GM23338 (cell line): Measurements from ENCODE around the gene CDH12. TPM values are rescaled to one million over a fixed set of nuclear protein-coding genes. Genes with fewer than 3 reads are reported as not detected.

Experiments
- ATAC-seq: fragments of 200-7000 bp; cut with Tn5 transposase; 3 replicates; pipeline ENCODE4 v1.9.1; 2020
- DNase-seq: peaks from one replicate; pipeline ENCODE4 v3.0.0-alpha.2; 2015; ENCODE audit warnings: low spot score
- H2AFZ ChIP-seq: fragments of 200-600 bp; sonication (generic); 2 replicates; pipeline ENCODE4 v1.8.0; 2016; ENCODE audit warnings: antibody characterized with exemption, mild to moderate bottlenecking, moderate library complexity
- H3F3A ChIP-seq: fragments of 200-600 bp; sonication (generic); replicated peaks from 2 replicates; pipeline ENCODE4 v1.8.0; 2017; ENCODE audit warnings: antibody characterized with exemption, mixed run types, low read depth
- H3K27ac ChIP-seq: fragments of 200-600 bp; sonication (generic); 2 replicates; pipeline ENCODE4 v1.6.1; 2016; ENCODE audit warnings: low read depth
- H3K27me3 ChIP-seq: fragments of 200-600 bp; sonication (generic); 2 replicates; pipeline ENCODE4 v1.8.0; 2016; ENCODE audit warnings: mild to moderate bottlenecking, mixed run types, moderate library complexity; ENCODE audit not compliant: insufficient read depth
- H3K36me3 ChIP-seq: fragments of 200-600 bp; sonication (generic); 2 replicates; pipeline ENCODE4 v1.8.0; 2016; ENCODE audit warnings: mild to moderate bottlenecking; ENCODE audit not compliant: insufficient read depth
- H3K4me1 ChIP-seq: fragments of 200-600 bp; sonication (generic); 2 replicates; pipeline ENCODE4 v1.8.0; 2016; ENCODE audit warnings: mild to moderate bottlenecking, moderate library complexity; ENCODE audit not compliant: insufficient read depth
- H3K4me2 ChIP-seq: fragments of 200-600 bp; sonication (generic); 2 replicates; pipeline ENCODE4 v1.7.1; 2017; ENCODE audit warnings: mixed run types
- H3K4me3 ChIP-seq: fragments of 200-600 bp; sonication (generic); 2 replicates; pipeline ENCODE4 v1.6.1; 2016; ENCODE audit warnings: mixed run types
- H3K79me2 ChIP-seq: fragments of 200-600 bp; sonication (generic); replicated peaks from 2 replicates; pipeline ENCODE4 v1.8.0; 2017; ENCODE audit warnings: mild to moderate bottlenecking; ENCODE audit not compliant: insufficient read depth
- H3K9me2 ChIP-seq: fragments of 200-600 bp; sonication (generic); 2 replicates; pipeline ENCODE4 v1.8.0; 2017; ENCODE audit not compliant: insufficient read depth
- H4K20me1 ChIP-seq: fragments of 200-600 bp; sonication (generic); replicated peaks from 2 replicates; pipeline ENCODE4 v1.8.0; 2017; ENCODE audit warnings: mild to moderate bottlenecking; ENCODE audit not compliant: insufficient read depth
- H3K27ac Mint-ChIP-seq: 2 replicates; pipeline ENCODE4 v1.8.0; 2020; ENCODE audit warnings: inconsistent platforms, mild to moderate bottlenecking, moderate library complexity, mixed read lengths
- H3K27me3 Mint-ChIP-seq: 3 replicates; pipeline ENCODE4 v1.8.0; 2022; ENCODE audit warnings: low read depth, mild to moderate bottlenecking, moderate library complexity, mixed read lengths, inconsistent platforms; ENCODE audit not compliant: insufficient read depth, poor library complexity
- H3K36me3 Mint-ChIP-seq: 3 replicates; pipeline ENCODE4 v1.8.0; 2021; ENCODE audit warnings: low read depth, mild to moderate bottlenecking, inconsistent platforms, moderate library complexity, mixed read lengths
- H3K4me1 Mint-ChIP-seq: 3 replicates; pipeline ENCODE4 v1.8.0; 2020; ENCODE audit warnings: mild to moderate bottlenecking, inconsistent platforms, mixed read lengths
- H3K4me3 Mint-ChIP-seq: 3 replicates; pipeline ENCODE4 v1.8.0; 2021; ENCODE audit warnings: moderate library complexity, mild to moderate bottlenecking, inconsistent platforms, mixed read lengths
- H3K9me3 Mint-ChIP-seq: 3 replicates; pipeline ENCODE4 v1.8.0; 2020; ENCODE audit warnings: moderate library complexity, mild to moderate bottlenecking, inconsistent platforms, mixed read lengths
- CREB1 ChIP-seq: fragments of 250-450 bp; sonication (Bioruptor Pico); IDR thresholded peaks from 2 replicates; pipeline ENCODE4 v1.5.0; 2020; ENCODE audit warnings: low read depth, mild to moderate bottlenecking, moderate library complexity
- EZH2 ChIP-seq: fragments of 200-600 bp; sonication (generic); IDR thresholded peaks from one replicate; pipeline ENCODE4 v1.8.0; 2017; ENCODE audit warnings: antibody characterized with exemption, mild to moderate bottlenecking, low read depth; ENCODE audit not compliant: unreplicated experiment
- EZH2phosphoT487 ChIP-seq: fragments of 200-600 bp; sonication (generic); IDR thresholded peaks from one replicate; pipeline ENCODE4 v1.8.1; 2018; ENCODE audit warnings: antibody characterized with exemption; ENCODE audit not compliant: unreplicated experiment
- JUNB ChIP-seq: IDR thresholded peaks from one replicate; pipeline ENCODE4 v1.6.1; 2016; ENCODE audit warnings: antibody characterized with exemption; ENCODE audit not compliant: unreplicated experiment
- NANOG ChIP-seq: IDR thresholded peaks from 2 replicates; pipeline ENCODE4 v1.6.1; 2016; ENCODE audit warnings: antibody characterized with exemption, borderline replicate concordance
- POLR2AphosphoS5 ChIP-seq: IDR thresholded peaks from 2 replicates; pipeline ENCODE4 v1.6.1; 2016; ENCODE audit warnings: antibody characterized with exemption, low read depth
- ZNF114 ChIP-seq: fragments of 250-450 bp; sonication (Bioruptor Pico); IDR thresholded peaks from 2 replicates; pipeline ENCODE4 v1.5.0; 2020; ENCODE audit warnings: mild to moderate bottlenecking, moderate library complexity
- ZNF331 ChIP-seq: fragments of 250-450 bp; sonication (Bioruptor Pico); IDR thresholded peaks from 2 replicates; pipeline ENCODE4 v1.5.0; 2020; ENCODE audit warnings: low read depth, mild to moderate bottlenecking, moderate library complexity
- polyA plus RNA-seq: library from polyadenylated mRNA; unstranded; fragments of >200 nt; fragmentation: Nextera tagmentation; extraction: Ambion mirVana; gene quantifications from 2 replicates; pipeline ENCODE4 v1.2.1, GENCODE V29; 2016
- total RNA-seq: library from RNA; depleted of rRNA; stranded (reverse); fragments of >200 nt; shearing (Covaris generic); gene quantifications from 2 replicates; pipeline ENCODE4 v1.2.3, GENCODE V29; 2014
- TF ChIP-seq, protein P1 (sequence below): fragments of 250-450 bp; sonication (Bioruptor Pico); IDR thresholded peaks from 2 replicates; pipeline ENCODE4 v1.5.0; 2020; ENCODE audit warnings: mild to moderate bottlenecking, moderate library complexity
- TF ChIP-seq, protein P2 (sequence below): IDR thresholded peaks from 2 replicates; pipeline ENCODE4 v1.6.1; 2016; ENCODE audit warnings: antibody characterized with exemption
- TF ChIP-seq, protein P3 (sequence below), 2 experiments: fragments of 200-600 bp in 1 of 2; sonication (generic) in 1 of 2; conservative IDR thresholded peaks; 2 replicates each; pipeline versions ENCODE4 v1.5.1 to v1.6.1; 2016 to 2017; ENCODE audit warnings: antibody characterized with exemption in 2 of 2, low read depth in 2 of 2, mild to moderate bottlenecking in 2 of 2, moderate library complexity in 1 of 2
- TF ChIP-seq, protein P4 (sequence below): IDR thresholded peaks from one replicate; pipeline ENCODE4 v1.6.1; 2018; ENCODE audit warnings: antibody characterized with exemption; ENCODE audit not compliant: unreplicated experiment

CDH12 gene
- total and polyA plus RNA-seq, 2 experiments from 2014 or later, result not detected

DNA sequence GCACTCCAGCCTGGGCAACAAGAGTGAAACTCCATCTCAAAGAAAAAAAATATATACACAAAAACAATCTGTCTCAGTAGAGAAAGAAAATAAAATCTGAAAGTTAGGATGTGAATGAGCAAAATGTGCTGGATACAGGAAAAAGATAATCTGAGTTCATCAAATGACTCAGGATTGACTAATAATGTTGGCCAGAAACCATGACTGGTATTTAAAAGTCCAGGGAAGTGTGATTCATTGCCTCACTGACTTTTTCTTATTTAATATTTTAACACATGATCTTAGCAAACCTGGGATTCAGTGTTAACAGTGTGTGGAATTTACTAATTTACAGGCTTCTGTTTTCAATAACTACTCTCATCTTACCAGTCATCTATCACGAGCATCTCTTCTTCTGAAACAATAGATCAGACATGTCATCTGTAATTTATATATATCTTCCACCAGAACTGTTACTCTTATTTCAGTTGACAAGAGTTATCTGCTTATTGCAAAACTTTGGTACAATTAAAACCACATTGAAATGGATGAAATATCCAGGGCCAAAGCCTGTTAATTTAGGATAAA lies 256.7 kb downstream of the CDH12 start (continued):
- no peak for TF ChIP-seq JUNB
- no peak for TF ChIP-seq ZNF114
- TF ChIP-seq POLR2AphosphoS5, result no peak
- no peak for TF ChIP-seq EZH2phosphoT487

DNA sequence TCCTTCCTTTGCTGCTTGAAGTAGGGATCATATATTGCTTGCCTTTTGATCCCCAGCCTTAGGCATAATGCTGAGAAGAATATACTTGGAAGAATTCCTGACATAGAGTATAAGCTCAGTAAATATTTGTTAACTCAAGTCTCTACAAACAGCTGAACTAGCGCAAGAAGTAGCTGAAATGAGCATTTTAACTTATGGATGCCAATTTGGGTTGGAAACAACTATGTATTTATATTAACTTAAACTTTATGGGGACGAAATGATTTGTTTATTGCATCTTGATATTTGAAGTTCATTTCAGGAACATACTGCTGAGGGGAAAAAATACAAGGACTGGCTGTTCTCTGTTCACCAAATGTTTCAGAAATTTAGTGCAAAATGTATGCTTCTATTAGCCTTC lies 258.7 kb downstream of the CDH12 start:
- no peaks in the 10 kb centered on the region for H3K9me3 Mint-ChIP-seq
- Histone ChIP-seq H3K4me3 (no peak overlapping the region), H3K36me3 (no peaks in the 10 kb centered on the region), H3K27ac (no peak overlapping the region), H3F3A (no peaks in the 10 kb centered on the region), H3K4me1 (no peaks in the 10 kb centered on the region), H3K9me2 (peaks cover 5% of the 10 kb centered on the region; the same call in 1 of the 2 replicates), H4K20me1 (no peaks in the 10 kb centered on the region), H3K4me2 (no peak overlapping the region), H3K79me2 (no peaks in the 10 kb centered on the region), H3K27me3 (no peaks in the 10 kb centered on the region), H2AFZ (no peak overlapping the region)
- ATAC-seq (no peak), DNase-seq (no peak)
- no peak overlapping the region for H3K27ac Mint-ChIP-seq
- H3K4me1 Mint-ChIP-seq, result no peaks in the 10 kb centered on the region
- TF ChIP-seq, protein P1, sequence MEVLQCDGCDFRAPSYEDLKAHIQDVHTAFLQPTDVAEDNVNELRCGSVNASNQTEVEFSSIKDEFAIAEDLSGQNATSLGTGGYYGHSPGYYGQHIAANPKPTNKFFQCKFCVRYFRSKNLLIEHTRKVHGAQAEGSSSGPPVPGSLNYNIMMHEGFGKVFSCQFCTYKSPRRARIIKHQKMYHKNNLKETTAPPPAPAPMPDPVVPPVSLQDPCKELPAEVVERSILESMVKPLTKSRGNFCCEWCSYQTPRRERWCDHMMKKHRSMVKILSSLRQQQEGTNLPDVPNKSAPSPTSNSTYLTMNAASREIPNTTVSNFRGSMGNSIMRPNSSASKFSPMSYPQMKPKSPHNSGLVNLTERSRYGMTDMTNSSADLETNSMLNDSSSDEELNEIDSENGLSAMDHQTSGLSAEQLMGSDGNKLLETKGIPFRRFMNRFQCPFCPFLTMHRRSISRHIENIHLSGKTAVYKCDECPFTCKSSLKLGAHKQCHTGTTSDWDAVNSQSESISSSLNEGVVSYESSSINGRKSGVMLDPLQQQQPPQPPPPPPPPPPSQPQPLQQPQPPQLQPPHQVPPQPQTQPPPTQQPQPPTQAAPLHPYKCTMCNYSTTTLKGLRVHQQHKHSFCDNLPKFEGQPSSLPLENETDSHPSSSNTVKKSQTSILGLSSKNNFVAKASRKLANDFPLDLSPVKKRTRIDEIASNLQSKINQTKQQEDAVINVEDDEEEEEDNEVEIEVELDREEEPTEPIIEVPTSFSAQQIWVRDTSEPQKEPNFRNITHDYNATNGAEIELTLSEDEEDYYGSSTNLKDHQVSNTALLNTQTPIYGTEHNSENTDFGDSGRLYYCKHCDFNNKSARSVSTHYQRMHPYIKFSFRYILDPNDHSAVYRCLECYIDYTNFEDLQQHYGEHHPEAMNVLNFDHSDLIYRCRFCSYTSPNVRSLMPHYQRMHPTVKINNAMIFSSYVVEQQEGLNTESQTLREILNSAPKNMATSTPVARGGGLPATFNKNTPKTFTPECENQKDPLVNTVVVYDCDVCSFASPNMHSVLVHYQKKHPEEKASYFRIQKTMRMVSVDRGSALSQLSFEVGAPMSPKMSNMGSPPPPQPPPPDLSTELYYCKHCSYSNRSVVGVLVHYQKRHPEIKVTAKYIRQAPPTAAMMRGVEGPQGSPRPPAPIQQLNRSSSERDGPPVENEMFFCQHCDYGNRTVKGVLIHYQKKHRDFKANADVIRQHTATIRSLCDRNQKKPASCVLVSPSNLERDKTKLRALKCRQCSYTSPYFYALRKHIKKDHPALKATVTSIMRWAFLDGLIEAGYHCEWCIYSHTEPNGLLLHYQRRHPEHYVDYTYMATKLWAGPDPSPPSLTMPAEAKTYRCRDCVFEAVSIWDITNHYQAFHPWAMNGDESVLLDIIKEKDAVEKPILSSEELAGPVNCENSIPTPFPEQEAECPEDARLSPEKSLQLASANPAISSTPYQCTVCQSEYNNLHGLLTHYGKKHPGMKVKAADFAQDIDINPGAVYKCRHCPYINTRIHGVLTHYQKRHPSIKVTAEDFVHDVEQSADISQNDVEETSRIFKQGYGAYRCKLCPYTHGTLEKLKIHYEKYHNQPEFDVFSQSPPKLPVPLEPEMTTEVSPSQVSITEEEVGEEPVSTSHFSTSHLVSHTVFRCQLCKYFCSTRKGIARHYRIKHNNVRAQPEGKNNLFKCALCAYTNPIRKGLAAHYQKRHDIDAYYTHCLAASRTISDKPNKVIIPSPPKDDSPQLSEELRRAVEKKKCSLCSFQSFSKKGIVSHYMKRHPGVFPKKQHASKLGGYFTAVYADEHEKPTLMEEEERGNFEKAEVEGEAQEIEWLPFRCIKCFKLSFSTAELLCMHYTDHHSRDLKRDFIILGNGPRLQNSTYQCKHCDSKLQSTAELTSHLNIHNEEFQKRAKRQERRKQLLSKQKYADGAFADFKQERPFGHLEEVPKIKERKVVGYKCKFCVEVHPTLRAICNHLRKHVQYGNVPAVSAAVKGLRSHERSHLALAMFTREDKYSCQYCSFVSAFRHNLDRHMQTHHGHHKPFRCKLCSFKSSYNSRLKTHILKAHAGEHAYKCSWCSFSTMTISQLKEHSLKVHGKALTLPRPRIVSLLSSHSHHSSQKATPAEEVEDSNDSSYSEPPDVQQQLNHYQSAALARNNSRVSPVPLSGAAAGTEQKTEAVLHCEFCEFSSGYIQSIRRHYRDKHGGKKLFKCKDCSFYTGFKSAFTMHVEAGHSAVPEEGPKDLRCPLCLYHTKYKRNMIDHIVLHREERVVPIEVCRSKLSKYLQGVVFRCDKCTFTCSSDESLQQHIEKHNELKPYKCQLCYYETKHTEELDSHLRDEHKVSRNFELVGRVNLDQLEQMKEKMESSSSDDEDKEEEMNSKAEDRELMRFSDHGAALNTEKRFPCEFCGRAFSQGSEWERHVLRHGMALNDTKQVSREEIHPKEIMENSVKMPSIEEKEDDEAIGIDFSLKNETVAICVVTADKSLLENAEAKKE (CRISPR knock-in tag), result no peak
- no peak for TF ChIP-seq EZH2phosphoT487
- TF ChIP-seq EZH2, result no peak
- TF ChIP-seq, protein P2, sequence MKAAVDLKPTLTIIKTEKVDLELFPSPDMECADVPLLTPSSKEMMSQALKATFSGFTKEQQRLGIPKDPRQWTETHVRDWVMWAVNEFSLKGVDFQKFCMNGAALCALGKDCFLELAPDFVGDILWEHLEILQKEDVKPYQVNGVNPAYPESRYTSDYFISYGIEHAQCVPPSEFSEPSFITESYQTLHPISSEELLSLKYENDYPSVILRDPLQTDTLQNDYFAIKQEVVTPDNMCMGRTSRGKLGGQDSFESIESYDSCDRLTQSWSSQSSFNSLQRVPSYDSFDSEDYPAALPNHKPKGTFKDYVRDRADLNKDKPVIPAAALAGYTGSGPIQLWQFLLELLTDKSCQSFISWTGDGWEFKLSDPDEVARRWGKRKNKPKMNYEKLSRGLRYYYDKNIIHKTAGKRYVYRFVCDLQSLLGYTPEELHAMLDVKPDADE, result no peak
- TF ChIP-seq NANOG, result no peak
- TF ChIP-seq, protein P3, sequence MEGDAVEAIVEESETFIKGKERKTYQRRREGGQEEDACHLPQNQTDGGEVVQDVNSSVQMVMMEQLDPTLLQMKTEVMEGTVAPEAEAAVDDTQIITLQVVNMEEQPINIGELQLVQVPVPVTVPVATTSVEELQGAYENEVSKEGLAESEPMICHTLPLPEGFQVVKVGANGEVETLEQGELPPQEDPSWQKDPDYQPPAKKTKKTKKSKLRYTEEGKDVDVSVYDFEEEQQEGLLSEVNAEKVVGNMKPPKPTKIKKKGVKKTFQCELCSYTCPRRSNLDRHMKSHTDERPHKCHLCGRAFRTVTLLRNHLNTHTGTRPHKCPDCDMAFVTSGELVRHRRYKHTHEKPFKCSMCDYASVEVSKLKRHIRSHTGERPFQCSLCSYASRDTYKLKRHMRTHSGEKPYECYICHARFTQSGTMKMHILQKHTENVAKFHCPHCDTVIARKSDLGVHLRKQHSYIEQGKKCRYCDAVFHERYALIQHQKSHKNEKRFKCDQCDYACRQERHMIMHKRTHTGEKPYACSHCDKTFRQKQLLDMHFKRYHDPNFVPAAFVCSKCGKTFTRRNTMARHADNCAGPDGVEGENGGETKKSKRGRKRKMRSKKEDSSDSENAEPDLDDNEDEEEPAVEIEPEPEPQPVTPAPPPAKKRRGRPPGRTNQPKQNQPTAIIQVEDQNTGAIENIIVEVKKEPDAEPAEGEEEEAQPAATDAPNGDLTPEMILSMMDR (conservative IDR thresholded peaks at IDR 0.05; ENCODE audit: low read depth in 2 of 2), result no peak
- no peak for TF ChIP-seq ZNF114
- no peak for TF ChIP-seq ZNF331 (CRISPR knock-in tag)
- no peak for TF ChIP-seq CREB1
- TF ChIP-seq, protein P4, sequence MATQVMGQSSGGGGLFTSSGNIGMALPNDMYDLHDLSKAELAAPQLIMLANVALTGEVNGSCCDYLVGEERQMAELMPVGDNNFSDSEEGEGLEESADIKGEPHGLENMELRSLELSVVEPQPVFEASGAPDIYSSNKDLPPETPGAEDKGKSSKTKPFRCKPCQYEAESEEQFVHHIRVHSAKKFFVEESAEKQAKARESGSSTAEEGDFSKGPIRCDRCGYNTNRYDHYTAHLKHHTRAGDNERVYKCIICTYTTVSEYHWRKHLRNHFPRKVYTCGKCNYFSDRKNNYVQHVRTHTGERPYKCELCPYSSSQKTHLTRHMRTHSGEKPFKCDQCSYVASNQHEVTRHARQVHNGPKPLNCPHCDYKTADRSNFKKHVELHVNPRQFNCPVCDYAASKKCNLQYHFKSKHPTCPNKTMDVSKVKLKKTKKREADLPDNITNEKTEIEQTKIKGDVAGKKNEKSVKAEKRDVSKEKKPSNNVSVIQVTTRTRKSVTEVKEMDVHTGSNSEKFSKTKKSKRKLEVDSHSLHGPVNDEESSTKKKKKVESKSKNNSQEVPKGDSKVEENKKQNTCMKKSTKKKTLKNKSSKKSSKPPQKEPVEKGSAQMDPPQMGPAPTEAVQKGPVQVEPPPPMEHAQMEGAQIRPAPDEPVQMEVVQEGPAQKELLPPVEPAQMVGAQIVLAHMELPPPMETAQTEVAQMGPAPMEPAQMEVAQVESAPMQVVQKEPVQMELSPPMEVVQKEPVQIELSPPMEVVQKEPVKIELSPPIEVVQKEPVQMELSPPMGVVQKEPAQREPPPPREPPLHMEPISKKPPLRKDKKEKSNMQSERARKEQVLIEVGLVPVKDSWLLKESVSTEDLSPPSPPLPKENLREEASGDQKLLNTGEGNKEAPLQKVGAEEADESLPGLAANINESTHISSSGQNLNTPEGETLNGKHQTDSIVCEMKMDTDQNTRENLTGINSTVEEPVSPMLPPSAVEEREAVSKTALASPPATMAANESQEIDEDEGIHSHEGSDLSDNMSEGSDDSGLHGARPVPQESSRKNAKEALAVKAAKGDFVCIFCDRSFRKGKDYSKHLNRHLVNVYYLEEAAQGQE, result no peak
- TF ChIP-seq POLR2AphosphoS5, result no peak
- no peak for TF ChIP-seq JUNB
- H3K4me3 Mint-ChIP-seq, result no peak overlapping the region
- H3K27me3 Mint-ChIP-seq, result no peaks in the 10 kb centered on the region
- no peaks in the 10 kb centered on the region for H3K36me3 Mint-ChIP-seq
